CD4-positive, alpha-beta memory T cell (primary cell): Measurements from ENCODE around the gene DGKG. TPM values are rescaled to one million over a fixed set of nuclear protein-coding genes. Genes with fewer than 3 reads are reported as not detected.

ENCODE experiments used
- CTCF ChIA-PET: fragments of 350-600 bp; sonication (Branson Sonifier 250); formaldehyde crosslinking; loops from one replicate; lab custom pipeline; 2021; ENCODE audit warnings: inconsistent platforms; ENCODE audit not compliant: partially characterized antibody; lab: Charles Lee
- POLR2A ChIA-PET: fragments of 350-600 bp; sonication (Branson Sonifier 250); formaldehyde crosslinking; loops from one replicate; lab custom pipeline; 2021; ENCODE audit not compliant: partially characterized antibody; lab: Charles Lee
- DNase-seq, 5 donors: peaks; one replicate each; pipeline versions ENCODE4 v3.0.0 to v3.0.0-alpha.2; 2020 to 2022; ENCODE audit warnings: mixed read lengths in 1 of 5
- H3K27ac ChIP-seq: one replicate; pipeline ENCODE4 v1.7.0; 2013; ENCODE audit warnings: low read depth, low read length
- H3K27me3 ChIP-seq: 2 replicates; pipeline ENCODE4 v1.7.0; 2013; ENCODE audit warnings: mild to moderate bottlenecking, low read length, moderate library complexity; ENCODE audit not compliant: insufficient read depth
- H3K36me3 ChIP-seq: 2 replicates; pipeline ENCODE4 v1.7.0; 2013; ENCODE audit warnings: mild to moderate bottlenecking, low read length, moderate library complexity; ENCODE audit not compliant: insufficient read depth
- H3K4me1 ChIP-seq: 2 replicates; pipeline ENCODE4 v1.7.0; 2013; ENCODE audit warnings: mild to moderate bottlenecking, low read length, moderate library complexity; ENCODE audit not compliant: insufficient read depth
- H3K4me3 ChIP-seq, 2 donors: one replicate each; pipeline ENCODE4 v1.7.0; 2013; ENCODE audit warnings: low read length in 2 of 2, mild to moderate bottlenecking in 1 of 2
- H3K9me3 ChIP-seq, 2 donors: one replicate each; pipeline ENCODE4 v1.7.0; 2013; ENCODE audit warnings: low read length in 2 of 2, control low read depth in 1 of 2; ENCODE audit not compliant: control insufficient read depth in 1 of 2
- H3K27ac Mint-ChIP-seq, 7 donors: one replicate each; pipeline ENCODE4 v1.8.0; 2020 to 2021; ENCODE audit warnings: mixed read lengths in 7 of 7, mild to moderate bottlenecking in 6 of 7, inconsistent platforms in 3 of 7, moderate library complexity in 3 of 7
- H3K27me3 Mint-ChIP-seq, 2 donors: one replicate each; pipeline ENCODE4 v1.8.0; 2020 to 2021; ENCODE audit warnings: mixed read lengths in 2 of 2
- H3K36me3 Mint-ChIP-seq, 2 donors: one replicate each; pipeline ENCODE4 v1.8.0; 2020 to 2021; ENCODE audit warnings: mixed read lengths in 2 of 2, inconsistent platforms in 1 of 2, mild to moderate bottlenecking in 1 of 2
- H3K4me1 Mint-ChIP-seq, 4 donors: one replicate each; pipeline ENCODE4 v1.8.0; 2020 to 2021; ENCODE audit warnings: mixed read lengths in 4 of 4, mild to moderate bottlenecking in 1 of 4
- H3K4me3 Mint-ChIP-seq, 8 donors: one replicate each; pipeline ENCODE4 v1.8.0; 2020 to 2021; ENCODE audit warnings: mixed read lengths in 8 of 8, mild to moderate bottlenecking in 7 of 8, moderate library complexity in 6 of 8, inconsistent platforms in 3 of 8
- H3K9me3 Mint-ChIP-seq, 8 donors: one replicate each; pipeline ENCODE4 v1.8.0; 2020 to 2021; ENCODE audit warnings: mixed read lengths in 8 of 8, mild to moderate bottlenecking in 5 of 8, inconsistent platforms in 3 of 8, moderate library complexity in 1 of 8
- intact Hi-C: fragments of 100-400 bp; cut with micrococcal nuclease; formaldehyde crosslinking; loops from one replicate; pipeline ENCODE4 v1.15.1; 2023
- polyA plus RNA-seq, 2 donors: library from polyadenylated mRNA; unstranded; fragments of 300-500 nt; fragmentation: Illumina TruSeq; gene quantifications; one replicate each; pipeline ENCODE4 v1.2.3, GENCODE V29; 2021
- total RNA-seq, 2 experiments: library from RNA; stranded (reverse); gene quantifications; one replicate each; pipeline ENCODE4 v1.2.3, GENCODE V29; 2021

The DGKG gene
- total and polyA plus RNA-seq, 4 experiments from 2014 or later = 0.75 TPM; not detected in 3

DNA sequence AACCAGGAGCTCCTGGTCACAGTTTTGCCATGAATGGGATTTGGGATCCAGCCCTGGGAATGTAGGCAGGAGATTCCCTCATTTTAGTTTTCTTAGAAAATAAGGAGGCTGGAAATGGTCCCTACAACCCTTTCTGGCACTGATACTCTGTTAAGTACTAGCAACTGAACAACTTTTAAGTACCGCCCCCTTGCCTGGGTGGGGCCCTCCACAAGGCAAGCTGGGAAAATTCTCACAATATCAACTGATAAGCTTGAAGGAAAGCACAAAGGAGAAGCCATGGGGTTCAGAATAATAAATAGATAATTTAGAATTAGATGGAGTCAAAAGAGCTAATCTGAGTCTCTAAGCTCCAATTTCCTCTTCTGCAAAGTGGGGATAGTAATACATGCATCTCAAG, 4.2 kb upstream of the DGKG start:
- peaks cover 5% of the 10 kb centered on the region for H3K4me1 ChIP-seq
- POLR2A ChIA-PET = no interaction called here

DNA sequence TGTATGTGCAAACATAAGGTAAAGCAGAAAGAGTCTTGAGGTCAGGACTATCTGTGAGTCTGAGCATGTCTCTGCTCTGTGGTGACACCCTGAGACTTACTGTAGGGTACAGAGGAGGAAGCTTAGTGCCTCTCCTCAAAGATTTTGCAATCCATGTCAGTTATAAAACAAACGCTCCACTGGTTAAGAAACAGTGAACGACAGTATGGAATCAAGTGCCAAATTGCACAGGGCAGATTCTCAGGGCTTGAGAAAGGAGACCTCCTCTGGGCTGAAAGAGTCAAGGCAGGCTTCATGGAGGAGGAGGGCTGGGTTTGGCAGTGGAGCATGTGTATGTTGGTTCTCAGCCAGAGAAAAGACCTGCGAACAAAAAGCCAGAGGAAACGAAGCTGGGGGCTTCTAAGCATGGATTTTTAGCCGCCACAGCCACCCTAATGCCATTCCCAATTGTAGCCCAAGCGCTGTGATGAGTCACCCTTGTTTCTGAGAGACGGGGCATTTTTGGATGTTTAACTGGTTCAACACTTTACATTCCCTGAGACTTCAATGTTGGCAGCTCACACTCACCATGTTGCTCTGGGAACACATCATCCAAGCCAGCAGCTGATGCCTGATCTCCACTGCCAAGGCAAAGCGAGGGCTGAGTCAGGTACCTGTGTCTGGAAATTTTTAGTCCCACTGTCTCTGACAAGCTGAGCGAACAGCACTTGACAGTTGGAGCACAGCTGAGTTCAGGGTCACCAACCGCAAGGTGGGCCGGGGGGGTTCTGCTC, 3.4 kb upstream of the DGKG start:
- no peaks in the 10 kb centered on the region for H3K9me3 ChIP-seq
- no peak overlapping the region for H3K4me3 ChIP-seq
- Mint-ChIP-seq H3K4me3 (no peak overlapping the region), H3K36me3 (no peaks in the 10 kb centered on the region), H3K27me3 (peaks cover 23 to 33% of the 10 kb centered on the region in 2 donors), H3K4me1 (peaks cover 3 to 7% (median 4%) of the 10 kb centered on the region in 4 donors), H3K9me3 (no peaks in the 10 kb centered on the region), H3K27ac (no peak overlapping the region)
- intact Hi-C loops = no loop called here
- no peaks in the 10 kb centered on the region for H3K36me3 ChIP-seq
- no peak overlapping the region for H3K27ac ChIP-seq
- H3K4me1 ChIP-seq = peaks cover 9% of the 10 kb centered on the region
- ChIA-PET CTCF (no interaction called here), POLR2A (no interaction called here)
- H3K27me3 ChIP-seq = peaks cover 20% of the 10 kb centered on the region
- no peak for DNase-seq

More for the DNA sequence above, 4.2 kb upstream of the DGKG start:
- H3K36me3 Mint-ChIP-seq = no peaks in the 10 kb centered on the region
- H3K4me1 Mint-ChIP-seq = peaks cover 0 to 6% (median 4%) of the 10 kb centered on the region in 4 donors
- no peak for DNase-seq
- Histone ChIP-seq H3K27me3 (peaks cover 20% of the 10 kb centered on the region), H3K9me3 (no peaks in the 10 kb centered on the region), H3K27ac (no peak overlapping the region), H3K36me3 (no peaks in the 10 kb centered on the region), H3K4me3 (no peak overlapping the region)
- peaks cover 20 to 30% of the 10 kb centered on the region in 2 donors for H3K27me3 Mint-ChIP-seq
- H3K27ac Mint-ChIP-seq = no peak overlapping the region
- H3K9me3 Mint-ChIP-seq = no peaks in the 10 kb centered on the region
- CTCF ChIA-PET = interaction anchor here (1.1 kb wide), 1 partner anchor 107 kb away, joined by 3 read pairs; no protein-coding TSS in a partner anchor
- intact Hi-C loops = no loop called here
- H3K4me3 Mint-ChIP-seq = no peak overlapping the region

DNA sequence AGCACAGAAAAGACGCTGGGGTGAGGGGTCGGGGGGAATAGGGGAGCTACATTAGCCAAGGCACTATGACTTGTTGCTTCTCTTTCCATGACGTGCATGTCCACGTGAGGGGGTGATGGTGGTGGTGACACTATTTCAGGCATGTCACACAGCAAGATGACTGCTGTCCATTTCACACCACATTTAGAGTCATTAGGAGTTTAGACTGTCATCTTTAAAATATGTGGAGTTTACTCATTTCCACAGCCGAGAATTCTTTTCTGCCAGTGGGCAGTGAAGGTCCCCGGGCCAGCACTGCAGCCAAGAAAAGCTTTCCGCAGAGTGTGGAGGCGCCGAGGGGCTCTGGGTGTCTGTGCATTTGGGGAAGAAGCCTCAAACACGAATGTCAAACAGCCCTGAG, 954 bp upstream of the DGKG start:
- H3K4me3 Mint-ChIP-seq = peak overlapping the region in 1 of 8 donors; percentile 25
- POLR2A ChIA-PET = no interaction called here
- H3K9me3 Mint-ChIP-seq = no peaks in the 10 kb centered on the region

DNA sequence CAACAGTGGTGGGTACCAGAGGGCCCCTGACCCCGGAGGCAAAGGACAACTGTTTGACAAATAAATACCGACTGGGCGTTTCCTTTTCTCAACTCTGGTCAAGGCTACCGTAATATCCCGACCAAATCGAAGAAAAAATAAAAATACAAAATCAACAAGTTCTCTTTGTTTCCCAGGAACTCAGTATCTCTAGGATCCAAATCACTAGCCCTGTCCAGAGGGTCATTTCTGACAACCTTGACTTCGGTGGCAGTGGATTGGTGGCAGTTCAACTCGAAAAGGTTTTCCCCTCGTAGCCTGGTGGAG, 456 bp upstream of the DGKG start:
- CTCF ChIA-PET = no interaction called here
- H3K27ac ChIP-seq = no peak overlapping the region
- H3K9me3 Mint-ChIP-seq = no peaks in the 10 kb centered on the region
- H3K27me3 Mint-ChIP-seq = peaks cover 27 to 37% of the 10 kb centered on the region in 2 donors
- POLR2A ChIA-PET = no interaction called here
- H3K4me3 ChIP-seq = no peak overlapping the region
- H3K4me3 Mint-ChIP-seq = peak overlapping the region in 7 of 8 donors; percentile 23 to 75 (median 47)
- intact Hi-C loops = no loop called here
- no peak overlapping the region for H3K27ac Mint-ChIP-seq
- H3K36me3 ChIP-seq = no peaks in the 10 kb centered on the region
- H3K9me3 ChIP-seq = no peaks in the 10 kb centered on the region
- DNase-seq = no peak
- peaks cover 3 to 7% (median 4%) of the 10 kb centered on the region in 4 donors for H3K4me1 Mint-ChIP-seq
- no peaks in the 10 kb centered on the region for H3K36me3 Mint-ChIP-seq
- H3K27me3 ChIP-seq = peaks cover 20% of the 10 kb centered on the region
- H3K4me1 ChIP-seq = peaks cover 9% of the 10 kb centered on the region

More for the DNA sequence above, 954 bp upstream of the DGKG start:
- H3K27ac ChIP-seq = no peak overlapping the region
- DNase-seq = no peak
- peaks cover 29 to 37% of the 10 kb centered on the region in 2 donors for H3K27me3 Mint-ChIP-seq
- intact Hi-C loops = no loop called here
- H3K27ac Mint-ChIP-seq = no peak overlapping the region
- CTCF ChIA-PET = no interaction called here
- no peaks in the 10 kb centered on the region for H3K36me3 ChIP-seq
- no peak overlapping the region for H3K4me3 ChIP-seq
- peaks cover 9% of the 10 kb centered on the region for H3K4me1 ChIP-seq
- H3K36me3 Mint-ChIP-seq = no peaks in the 10 kb centered on the region
- H3K4me1 Mint-ChIP-seq = peaks cover 3 to 7% (median 4%) of the 10 kb centered on the region in 4 donors
- no peaks in the 10 kb centered on the region for H3K9me3 ChIP-seq
- H3K27me3 ChIP-seq = peaks cover 20% of the 10 kb centered on the region

DNA sequence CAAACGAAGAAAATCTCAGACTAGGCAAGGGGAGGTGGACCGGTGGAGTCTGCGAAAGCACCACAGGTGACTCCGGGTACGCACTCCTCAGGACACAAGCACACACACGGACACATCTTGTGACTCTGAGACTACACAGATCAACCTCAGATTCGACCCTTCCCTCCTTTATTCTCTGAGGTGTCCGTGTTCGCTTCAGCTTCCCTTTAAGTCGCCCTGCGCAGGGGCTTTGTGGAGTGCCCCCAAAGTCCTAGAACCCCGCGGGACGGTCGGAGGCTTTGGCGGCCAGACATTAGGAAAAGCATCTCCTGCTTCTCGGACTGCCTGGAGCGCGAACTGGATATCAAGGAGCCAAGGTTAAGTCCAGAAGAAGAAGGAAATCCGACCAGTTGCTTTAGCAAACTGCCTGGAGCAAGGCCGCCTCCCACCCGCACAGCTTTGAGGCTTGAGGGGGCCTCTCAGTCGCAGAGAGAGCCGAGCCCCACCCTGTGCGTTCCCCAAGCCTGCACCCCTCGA, 730 bp downstream of the DGKG start:
- intact Hi-C loops = no loop called here
- ChIA-PET CTCF (no interaction called here), POLR2A (no interaction called here)
- Mint-ChIP-seq H3K36me3 (no peaks in the 10 kb centered on the region), H3K9me3 (no peaks in the 10 kb centered on the region), H3K4me3 (no peak overlapping the region), H3K27me3 (peaks cover 27 to 34% of the 10 kb centered on the region in 2 donors), H3K27ac (no peak overlapping the region), H3K4me1 (peaks cover 3 to 7% (median 4%) of the 10 kb centered on the region in 4 donors)
- DNase-seq = no peak
- H3K4me1 ChIP-seq = peaks cover 9% of the 10 kb centered on the region
- no peaks in the 10 kb centered on the region for H3K36me3 ChIP-seq
- no peaks in the 10 kb centered on the region for H3K9me3 ChIP-seq
- H3K27me3 ChIP-seq = peaks cover 20% of the 10 kb centered on the region
- H3K4me3 ChIP-seq = no peak overlapping the region
- no peak overlapping the region for H3K27ac ChIP-seq

DNA sequence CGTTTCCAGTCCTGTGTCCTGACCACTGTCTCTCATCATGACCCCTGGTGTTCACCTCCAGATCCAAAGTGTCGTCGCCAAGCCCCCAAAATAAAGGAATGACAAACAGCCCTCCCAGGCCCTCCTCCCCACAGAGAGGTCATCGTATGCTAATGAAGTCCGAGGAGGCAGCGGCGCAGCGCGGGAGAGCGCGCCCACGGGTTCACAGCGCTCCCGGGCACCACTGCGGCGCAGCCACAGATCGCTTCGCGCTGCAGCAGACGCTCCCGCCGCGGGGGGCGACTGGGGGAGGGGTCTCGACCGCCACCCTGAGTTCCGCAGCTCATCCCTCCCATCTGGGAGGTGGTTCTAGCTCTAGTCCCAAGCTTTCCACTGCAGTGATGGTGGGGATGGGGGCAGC, 1.3 kb downstream of the DGKG start:
- Mint-ChIP-seq H3K27me3 (peaks cover 27 to 34% of the 10 kb centered on the region in 2 donors), H3K27ac (peak overlapping the region in 1 of 7 donors; percentile 1), H3K9me3 (no peaks in the 10 kb centered on the region), H3K4me3 (peak overlapping the region in 4 of 8 donors; percentile 19 to 50 (median 31)), H3K4me1 (peaks cover 3 to 7% (median 4%) of the 10 kb centered on the region in 4 donors), H3K36me3 (no peaks in the 10 kb centered on the region)
- Histone ChIP-seq H3K4me3 (no peak overlapping the region), H3K4me1 (peaks cover 9% of the 10 kb centered on the region), H3K9me3 (no peaks in the 10 kb centered on the region), H3K27ac (no peak overlapping the region), H3K36me3 (no peaks in the 10 kb centered on the region), H3K27me3 (peaks cover 20% of the 10 kb centered on the region)
- ChIA-PET POLR2A (no interaction called here), CTCF (no interaction called here)
- no peak for DNase-seq
- intact Hi-C loops = no loop called here

DNA sequence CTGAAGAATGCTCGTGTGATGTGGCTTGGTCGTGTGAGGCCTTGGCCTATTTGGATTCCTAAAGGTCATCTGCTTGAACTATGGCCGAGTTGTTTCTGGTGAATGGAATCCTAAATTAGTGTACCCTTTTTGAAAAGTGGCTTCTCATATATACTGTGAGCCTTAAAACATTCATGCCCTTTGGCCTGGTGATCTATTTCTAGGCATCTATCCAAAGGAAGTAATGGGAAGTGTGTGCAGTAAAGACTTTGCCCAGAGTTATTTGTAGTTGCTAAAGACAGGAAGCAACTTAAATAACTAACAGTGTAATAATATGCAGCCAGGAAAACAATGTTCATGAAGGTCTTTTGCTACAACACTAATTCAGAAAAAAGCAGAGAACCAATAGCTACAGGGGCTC, 3.0 kb downstream of the DGKG start:
- no peaks in the 10 kb centered on the region for H3K9me3 ChIP-seq
- ChIA-PET POLR2A (no interaction called here), CTCF (no interaction called here)
- H3K27ac ChIP-seq = no peak overlapping the region
- intact Hi-C loops = no loop called here
- H3K4me1 ChIP-seq = peaks cover 9% of the 10 kb centered on the region
- H3K4me3 ChIP-seq = no peak overlapping the region
- H3K9me3 Mint-ChIP-seq = peaks cover 0 to 3% (median 0%) of the 10 kb centered on the region in 8 donors
- H3K27me3 ChIP-seq = peaks cover 18% of the 10 kb centered on the region
- no peak overlapping the region for H3K4me3 Mint-ChIP-seq
- no peak overlapping the region for H3K27ac Mint-ChIP-seq
- H3K27me3 Mint-ChIP-seq = peaks cover 25 to 26% of the 10 kb centered on the region in 2 donors
- peaks cover 3 to 7% (median 4%) of the 10 kb centered on the region in 4 donors for H3K4me1 Mint-ChIP-seq
- H3K36me3 Mint-ChIP-seq = no peaks in the 10 kb centered on the region
- DNase-seq = no peak
- H3K36me3 ChIP-seq = no peaks in the 10 kb centered on the region
